ENCODE results near the gene STAC3.

GRCh38 chr12:57234233-57234570 is 16.8 kb downstream of the STAC3 start:
- TF ChIP-seq ZNF501 (tag by site-specific recombination; IDR thresholded peaks at IDR 0.05) (no peak), CTCF (tag by site-specific recombination; IDR thresholded peaks at IDR 0.05) (no peak), ZFP41 (tag by site-specific recombination; IDR thresholded peaks at IDR 0.05; ENCODE audit: borderline replicate concordance) (no peak), ELK4 (IDR thresholded peaks at IDR 0.05; ENCODE audit: borderline replicate concordance, low read depth, low read length) (no peak), ZFP37 (tag by site-specific recombination; IDR thresholded peaks at IDR 0.05) (no peak), HIC1 (tag by site-specific recombination; IDR thresholded peaks at IDR 0.05) (no peak)

Data from HEK293 (cell line).